PC-3 (cell line): ENCODE measurements around the gene SYT1. TPM values are rescaled to one million over a fixed set of nuclear protein-coding genes. Genes with fewer than 3 reads are reported as not detected.

ENCODE experiments used
- ATAC-seq: fragments of 200-7000 bp; cut with Tn5 transposase; 2 replicates; pipeline ENCODE4 v1.9.1; 2020; ENCODE audit warnings: mild to moderate bottlenecking, moderate library complexity
- BruUV-seq: library from RNA; stranded (reverse); fragments of 400-500 nt; replicated peaks from 2 replicates; lab custom pipeline; 2021; lab: Mats Ljungman, UMichigan
- CTCF ChIA-PET: fragments of 300-600 bp; sonication (Branson Sonifier 250); formaldehyde crosslinking; loops from one replicate; lab custom pipeline; 2022; ENCODE audit warnings: antibody characterized with exemption; lab: Charles Lee
- POLR2A ChIA-PET: fragments of 300-600 bp; sonication (Branson Sonifier 250); formaldehyde crosslinking; loops from one replicate; lab custom pipeline; 2022; ENCODE audit warnings: antibody characterized with exemption; ENCODE audit not compliant: unreplicated experiment; lab: Charles Lee
- DNase-seq: peaks from one replicate; pipeline ENCODE4 v3.0.0-alpha.2; 2015
- H2AFZ ChIP-seq: fragments of 300-600 bp; sonication (generic); 2 replicates; pipeline ENCODE4 v1.6.0; 2016; ENCODE audit warnings: antibody characterized with exemption, low read length
- H3F3A ChIP-seq: fragments of 300-600 bp; sonication (generic); one replicate; pipeline ENCODE4 v1.6.0; 2017; ENCODE audit warnings: antibody characterized with exemption, low read length, control low read depth, mild to moderate bottlenecking; ENCODE audit not compliant: unreplicated experiment
- H3K27ac ChIP-seq: fragments of 300-600 bp; sonication (generic); 2 replicates; pipeline ENCODE4 v1.5.1; 2016; ENCODE audit warnings: mild to moderate bottlenecking, low read length
- H3K27me3 ChIP-seq: fragments of 300-600 bp; sonication (generic); 2 replicates; pipeline ENCODE4 v1.6.1; 2016; ENCODE audit warnings: low read length, mixed read lengths
- H3K36me3 ChIP-seq: fragments of 300-600 bp; sonication (generic); 2 replicates; pipeline ENCODE4 v1.6.1; 2016; ENCODE audit warnings: low read depth, mixed run types, low read length, mixed read lengths
- H3K4me1 ChIP-seq: fragments of 300-600 bp; sonication (generic); 2 replicates; pipeline ENCODE4 v1.5.1; 2016; ENCODE audit warnings: low read length; ENCODE audit not compliant: insufficient read depth
- H3K4me2 ChIP-seq: fragments of 300-600 bp; sonication (generic); 2 replicates; pipeline ENCODE4 v1.6.0; 2016; ENCODE audit warnings: low read length
- H3K4me3 ChIP-seq: fragments of 300-600 bp; sonication (generic); 2 replicates; pipeline ENCODE4 v1.5.1; 2016; ENCODE audit warnings: mild to moderate bottlenecking, low read length, mixed read lengths
- H3K79me2 ChIP-seq: fragments of 300-600 bp; sonication (generic); 2 replicates; pipeline ENCODE4 v1.6.1; 2017; ENCODE audit warnings: low read length, mixed read lengths
- H3K9ac ChIP-seq: fragments of 300-600 bp; sonication (generic); 2 replicates; pipeline ENCODE4 v1.6.0; 2016; ENCODE audit warnings: mild to moderate bottlenecking, low read length
- H3K9me2 ChIP-seq: fragments of 300-600 bp; sonication (generic); replicated peaks from 2 replicates; pipeline ENCODE4 v1.6.1; 2016; ENCODE audit warnings: mixed run types, low read length, mixed read lengths
- H3K9me3 ChIP-seq: fragments of 300-600 bp; sonication (generic); 2 replicates; pipeline ENCODE4 v1.6.1; 2016; ENCODE audit warnings: low read length, mixed read lengths
- H4K20me1 ChIP-seq: fragments of 300-600 bp; sonication (generic); 2 replicates; pipeline ENCODE4 v1.6.1; 2016; ENCODE audit warnings: low read length, mixed read lengths
- EZH2 ChIP-seq: fragments of 300-600 bp; sonication (generic); IDR thresholded peaks from one replicate; pipeline ENCODE4 v1.6.1; 2017; ENCODE audit warnings: antibody characterized with exemption, mild to moderate bottlenecking, low read length; ENCODE audit not compliant: unreplicated experiment
- EZH2phosphoT487 ChIP-seq: fragments of 300-600 bp; sonication (generic); IDR thresholded peaks from 2 replicates; pipeline ENCODE4 v1.6.1; 2018; ENCODE audit warnings: mild to moderate bottlenecking, antibody characterized with exemption, low read length, borderline replicate concordance
- intact Hi-C: fragments of 100-400 bp; cut with micrococcal nuclease; formaldehyde crosslinking; loops from 2 replicates; pipeline ENCODE4 v1.9.0; 2023
- total RNA-seq: library from RNA; depleted of rRNA; stranded (reverse); fragments of >200 nt; gene quantifications from 2 replicates; pipeline ENCODE4 v1.2.3, GENCODE V29; 2014
- TF ChIP-seq, protein P1 (sequence below): fragments of 300-600 bp; sonication (generic); conservative IDR thresholded peaks from 2 replicates; pipeline ENCODE4 v1.5.1; 2017; ENCODE audit warnings: antibody characterized with exemption, low read depth, mild to moderate bottlenecking, low read length

SYT1 gene
- total RNA-seq, 1 experiment from 2014 or later, result 0.51 TPM

DNA sequence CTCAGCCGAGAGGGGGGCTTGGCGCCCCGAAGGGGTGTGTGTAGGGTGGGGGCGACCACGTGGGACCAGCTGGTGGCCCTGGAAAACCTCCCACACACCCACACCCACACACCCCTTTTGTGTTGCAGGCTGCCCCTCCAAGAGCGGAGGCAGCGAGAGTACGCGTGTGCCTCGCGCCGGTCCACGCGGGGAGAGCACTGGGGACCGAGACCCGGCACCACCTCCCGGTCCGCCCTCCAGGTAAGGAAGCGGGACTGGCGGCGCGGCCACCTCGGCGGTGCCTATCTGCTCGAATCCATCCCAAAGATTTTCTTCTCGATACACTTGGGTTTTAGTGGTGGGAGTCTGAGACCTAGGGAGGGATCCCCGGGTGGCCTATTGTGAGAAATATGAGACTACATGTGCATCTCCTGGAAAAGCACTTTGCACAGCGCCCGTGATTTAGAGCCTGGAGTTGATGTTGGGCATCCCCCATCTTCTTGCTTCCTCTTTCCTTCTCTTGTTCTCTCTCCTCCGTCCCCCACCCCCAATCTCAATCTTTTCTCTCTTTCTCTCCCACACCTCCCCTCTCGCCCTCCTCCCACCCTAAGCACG, 393 bp downstream of the SYT1 start:
- CTCF ChIA-PET, result interaction anchor here (0.5 to 1.7 kb wide), 4 partner anchors 65 to 472 kb away, joined by 3 to 10 read pairs (median 6); no protein-coding TSS in a partner anchor
- intact Hi-C loops, result loop anchor here (2.0 to 10.0 kb wide), 6 partner anchors 160 to 684 kb away; no protein-coding TSS in a partner anchor

DNA sequence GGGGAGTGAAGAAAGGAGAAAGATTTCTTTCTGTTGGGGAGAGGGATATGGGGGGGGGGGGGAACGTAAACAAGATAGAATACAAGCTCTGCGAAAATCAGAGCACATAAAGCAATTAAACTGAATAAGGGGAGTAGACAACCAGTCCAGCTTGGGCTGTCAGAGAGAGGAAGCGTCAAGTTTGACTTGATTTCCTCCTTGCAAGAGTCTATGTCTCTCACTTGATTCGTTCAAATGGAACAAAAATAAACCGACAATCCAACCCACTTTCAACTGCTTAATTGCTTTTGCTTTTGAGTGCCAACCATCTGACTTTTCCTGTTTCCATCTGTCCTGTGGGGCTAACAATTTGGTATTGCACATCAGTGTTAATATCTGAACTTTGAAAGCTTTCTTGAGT, 942 bp downstream of the SYT1 start:
- H3K27me3 ChIP-seq, result peaks cover 6% of the 10 kb centered on the region
- no peaks in the 10 kb centered on the region for H3F3A ChIP-seq
- no peaks in the 10 kb centered on the region for H3K36me3 ChIP-seq
- peak overlapping the region; percentile 94 for H2AFZ ChIP-seq
- ATAC-seq, result no peak
- CTCF ChIA-PET, result no interaction called here
- H3K9me2 ChIP-seq, result no peaks in the 10 kb centered on the region
- H3K4me1 ChIP-seq, result no peaks in the 10 kb centered on the region
- no peak overlapping the region for H3K27ac ChIP-seq
- H3K4me2 ChIP-seq, result peak overlapping the region; percentile 92
- no peak overlapping the region for H3K9ac ChIP-seq
- H3K9me3 ChIP-seq, result no peaks in the 10 kb centered on the region
- POLR2A ChIA-PET, result no interaction called here
- BruUV-seq, result TSS peak; percentile 49
- H3K4me3 ChIP-seq, result peak overlapping the region; percentile 79
- DNase-seq, result no peak
- no peak for TF ChIP-seq EZH2phosphoT487
- no peak for TF ChIP-seq EZH2
- TF ChIP-seq, protein P1, sequence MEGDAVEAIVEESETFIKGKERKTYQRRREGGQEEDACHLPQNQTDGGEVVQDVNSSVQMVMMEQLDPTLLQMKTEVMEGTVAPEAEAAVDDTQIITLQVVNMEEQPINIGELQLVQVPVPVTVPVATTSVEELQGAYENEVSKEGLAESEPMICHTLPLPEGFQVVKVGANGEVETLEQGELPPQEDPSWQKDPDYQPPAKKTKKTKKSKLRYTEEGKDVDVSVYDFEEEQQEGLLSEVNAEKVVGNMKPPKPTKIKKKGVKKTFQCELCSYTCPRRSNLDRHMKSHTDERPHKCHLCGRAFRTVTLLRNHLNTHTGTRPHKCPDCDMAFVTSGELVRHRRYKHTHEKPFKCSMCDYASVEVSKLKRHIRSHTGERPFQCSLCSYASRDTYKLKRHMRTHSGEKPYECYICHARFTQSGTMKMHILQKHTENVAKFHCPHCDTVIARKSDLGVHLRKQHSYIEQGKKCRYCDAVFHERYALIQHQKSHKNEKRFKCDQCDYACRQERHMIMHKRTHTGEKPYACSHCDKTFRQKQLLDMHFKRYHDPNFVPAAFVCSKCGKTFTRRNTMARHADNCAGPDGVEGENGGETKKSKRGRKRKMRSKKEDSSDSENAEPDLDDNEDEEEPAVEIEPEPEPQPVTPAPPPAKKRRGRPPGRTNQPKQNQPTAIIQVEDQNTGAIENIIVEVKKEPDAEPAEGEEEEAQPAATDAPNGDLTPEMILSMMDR, result no peak
- intact Hi-C loops, result loop anchor here (2.0 to 10.0 kb wide), 4 partner anchors 161 to 685 kb away; no protein-coding TSS in a partner anchor
- no peaks in the 10 kb centered on the region for H4K20me1 ChIP-seq
- no peaks in the 10 kb centered on the region for H3K79me2 ChIP-seq

More for the DNA sequence above, 393 bp downstream of the SYT1 start:
- peak overlapping the region; percentile 79 for H3K4me3 ChIP-seq
- no peaks in the 10 kb centered on the region for H3K9me2 ChIP-seq
- BruUV-seq, result no TSS peak
- no peak for DNase-seq
- no peaks in the 10 kb centered on the region for H4K20me1 ChIP-seq
- no peaks in the 10 kb centered on the region for H3K79me2 ChIP-seq
- no peaks in the 10 kb centered on the region for H3K9me3 ChIP-seq
- H2AFZ ChIP-seq, result peak overlapping the region; percentile 94
- H3F3A ChIP-seq, result no peaks in the 10 kb centered on the region
- TF ChIP-seq, protein P1, result no peak
- no peak for TF ChIP-seq EZH2phosphoT487
- TF ChIP-seq EZH2, result no peak
- peak overlapping the region; percentile 92 for H3K4me2 ChIP-seq
- H3K9ac ChIP-seq, result no peak overlapping the region
- no peak overlapping the region for H3K27ac ChIP-seq
- H3K36me3 ChIP-seq, result no peaks in the 10 kb centered on the region
- H3K4me1 ChIP-seq, result no peaks in the 10 kb centered on the region
- H3K27me3 ChIP-seq, result peaks cover 6% of the 10 kb centered on the region
- POLR2A ChIA-PET, result interaction anchor here (0.6 kb wide), 6 partner anchors 11 to 659 kb away, joined by 3 to 7 read pairs (median 4); no protein-coding TSS in a partner anchor
- ATAC-seq, result peak; percentile 19

DNA sequence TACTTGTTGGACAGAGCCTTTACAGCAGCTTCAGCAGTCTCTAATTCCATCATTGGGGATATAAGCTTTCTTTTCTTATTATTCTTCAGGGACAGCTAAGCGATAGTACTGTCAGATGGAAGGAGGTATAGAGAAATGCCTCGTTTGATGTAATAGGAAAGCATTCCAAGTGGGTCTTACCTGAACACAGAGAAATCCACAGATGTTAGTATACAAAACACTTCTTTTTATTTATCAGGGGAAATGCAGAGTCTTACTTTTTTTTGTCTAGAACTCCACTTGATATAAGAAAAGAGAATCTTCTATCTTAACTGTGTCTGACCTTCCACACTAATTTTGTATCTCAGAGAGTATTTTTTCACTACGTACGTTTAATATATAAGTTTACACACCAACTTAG, 1.9 kb downstream of the SYT1 start:
- intact Hi-C loops, result loop anchor here (10.0 kb wide), 3 partner anchors 162 to 308 kb away; no protein-coding TSS in a partner anchor
- no peaks in the 10 kb centered on the region for H4K20me1 ChIP-seq
- no peaks in the 10 kb centered on the region for H3K9me2 ChIP-seq
- no peaks in the 10 kb centered on the region for H3K9me3 ChIP-seq
- H3K36me3 ChIP-seq, result no peaks in the 10 kb centered on the region
- peaks cover 6% of the 10 kb centered on the region for H3K27me3 ChIP-seq
- TF ChIP-seq, protein P1, result no peak
- TF ChIP-seq EZH2phosphoT487 (no peak), EZH2 (no peak)
- POLR2A ChIA-PET, result no interaction called here
- BruUV-seq, result no TSS peak
- H3K4me3 ChIP-seq, result no peak overlapping the region
- no peaks in the 10 kb centered on the region for H3K4me1 ChIP-seq
- CTCF ChIA-PET, result no interaction called here
- DNase-seq, result no peak
- no peak overlapping the region for H2AFZ ChIP-seq
- no peak overlapping the region for H3K4me2 ChIP-seq
- no peak overlapping the region for H3K27ac ChIP-seq
- no peak overlapping the region for H3K9ac ChIP-seq
- no peaks in the 10 kb centered on the region for H3K79me2 ChIP-seq
- no peaks in the 10 kb centered on the region for H3F3A ChIP-seq
- no peak for ATAC-seq
